HepG2 (cell line): ENCODE data around the gene POP7. TPM values are rescaled to one million over a fixed set of nuclear protein-coding genes. Genes with fewer than 3 reads are reported as not detected.
A peak's percentile ranks its signal among the peaks of the same experiment; 100 is the strongest.

Experiments used
- CBX5 ChIP-seq: sonication (generic); formaldehyde crosslinking; IDR thresholded peaks from 2 replicates; pipeline ENCODE4 v1.4.0; 2020; ENCODE audit warnings: missing genetic modification reagents, borderline replicate concordance
- CREM ChIP-seq, 2 experiments: sonication (generic) in 1 of 2; formaldehyde crosslinking in 1 of 2; IDR thresholded peaks; 2 replicates each; pipeline versions ENCODE4 v1.4.0 to v1.6.1; 2016 to 2020; ENCODE audit warnings: antibody characterized with exemption in 1 of 2, mild to moderate bottlenecking in 1 of 2, missing genetic modification reagents in 1 of 2
- CSRNP1 ChIP-seq: sonication (generic); formaldehyde crosslinking; IDR thresholded peaks from 2 replicates; pipeline ENCODE4 v1.8.1; 2023; ENCODE audit warnings: mild to moderate bottlenecking, missing genetic modification reagents
- DMAP1 ChIP-seq: IDR thresholded peaks from 2 replicates; pipeline ENCODE4 v1.6.1; 2016
- EP300 ChIP-seq, 3 experiments: sonication (generic) in 1 of 3; formaldehyde crosslinking in 1 of 3; IDR thresholded peaks; 2 replicates each; pipeline versions ENCODE4 v1.5.1 to v1.6.1; 2011 to 2020; ENCODE audit warnings: low read depth in 2 of 3, low read length in 2 of 3, borderline replicate concordance in 1 of 3, improper control_type of control experiment in 1 of 3, mild to moderate bottlenecking in 1 of 3, missing genetic modification reagents in 1 of 3, moderate library complexity in 1 of 3
- GATAD2A ChIP-seq: IDR thresholded peaks from 2 replicates; pipeline ENCODE4 v1.6.1; 2016
- ISL2 ChIP-seq: sonication (generic); formaldehyde crosslinking; IDR thresholded peaks from 2 replicates; pipeline ENCODE4 v1.5.0; 2020; ENCODE audit warnings: missing genetic modification reagents
- KDM6A ChIP-seq: IDR thresholded peaks from 2 replicates; pipeline ENCODE4 v1.6.1; 2016; ENCODE audit warnings: low read depth
- MBNL3 ChIP-seq: fragments of 250-450 bp; sonication (Bioruptor Pico); conservative IDR thresholded peaks from 2 replicates; pipeline ENCODE4 v1.8.0; 2022; ENCODE audit warnings: mild to moderate bottlenecking, inconsistent platforms
- NBN ChIP-seq: fragments of 450-650 bp; conservative IDR thresholded peaks from 2 replicates; pipeline ENCODE4 v1.6.1; 2017
- NPAS2 ChIP-seq: sonication (generic); formaldehyde crosslinking; IDR thresholded peaks from 2 replicates; pipeline ENCODE4 v1.8.0; 2022; ENCODE audit warnings: mild to moderate bottlenecking, missing genetic modification reagents, borderline replicate concordance
- NR2C2 ChIP-seq: sonication (generic); formaldehyde crosslinking; IDR thresholded peaks from 2 replicates; pipeline ENCODE4 v1.4.0; 2020; ENCODE audit warnings: missing genetic modification reagents, mild to moderate bottlenecking, moderate library complexity, borderline replicate concordance
- RXRA ChIP-seq: sonication (generic); formaldehyde crosslinking; IDR thresholded peaks from 2 replicates; pipeline ENCODE4 v1.5.1; 2020; ENCODE audit warnings: missing genetic modification reagents
- SCMH1 ChIP-seq: sonication (generic); formaldehyde crosslinking; IDR thresholded peaks from 2 replicates; pipeline ENCODE4 v1.9.0; 2021; ENCODE audit warnings: missing genetic modification reagents, mild to moderate bottlenecking, borderline replicate concordance
- SKIL ChIP-seq: sonication (generic); formaldehyde crosslinking; IDR thresholded peaks from 2 replicates; pipeline ENCODE4 v1.8.0; 2022; ENCODE audit warnings: missing genetic modification reagents, mild to moderate bottlenecking, moderate library complexity, borderline replicate concordance
- TOE1 ChIP-seq: sonication (generic); formaldehyde crosslinking; IDR thresholded peaks from 2 replicates; pipeline ENCODE4 v1.4.0; 2020; ENCODE audit warnings: mild to moderate bottlenecking, missing genetic modification reagents
- TP53 ChIP-seq: sonication (generic); formaldehyde crosslinking; conservative IDR thresholded peaks from 2 replicates; pipeline ENCODE4 v1.4.0; 2020; ENCODE audit warnings: missing genetic modification reagents
- ZBTB14 ChIP-seq: sonication (generic); formaldehyde crosslinking; IDR thresholded peaks from 2 replicates; pipeline ENCODE4 v1.4.0; 2020; ENCODE audit warnings: missing genetic modification reagents
- ZBTB42 ChIP-seq: sonication (generic); formaldehyde crosslinking; IDR thresholded peaks from 2 replicates; pipeline ENCODE4 v1.5.0; 2020; ENCODE audit warnings: mild to moderate bottlenecking, missing genetic modification reagents
- ZC3H13 ChIP-seq: sonication (generic); formaldehyde crosslinking; IDR thresholded peaks from 2 replicates; pipeline ENCODE4 v1.8.1; 2023; ENCODE audit warnings: mild to moderate bottlenecking, missing genetic modification reagents, moderate library complexity
- ZNF496 ChIP-seq: sonication (generic); formaldehyde crosslinking; IDR thresholded peaks from 2 replicates; pipeline ENCODE4 v1.8.1; 2023; ENCODE audit warnings: mild to moderate bottlenecking, moderate library complexity, missing genetic modification reagents; ENCODE audit not compliant: insufficient replicate concordance
- ZNF574 ChIP-seq: sonication (generic); formaldehyde crosslinking; IDR thresholded peaks from 2 replicates; pipeline ENCODE4 v1.4.0; 2020; ENCODE audit warnings: missing genetic modification reagents
- polyA plus RNA-seq, 8 experiments: library from polyadenylated mRNA; depleted of rRNA in 3 of 8; stranded (reverse) in 7 of 8; unstranded in 1 of 8; fragments of >200 nt; fragmentation: Illumina TruSeq in 4 of 8; extraction: Trizol in 4 of 8; gene quantifications; 2 replicates each; pipeline versions ENCODE4 v1.2.1 to v1.2.3, GENCODE V29; 2011 to 2016; ENCODE audit warnings: low read depth in 4 of 8, missing spikeins in 1 of 8, mixed read lengths in 1 of 8; ENCODE audit not compliant: insufficient read depth in 1 of 8
- total RNA-seq, 5 experiments: library from RNA; depleted of rRNA; stranded (reverse); fragments of >200 nt; fragmentation: Illumina TruSeq; extraction: Trizol; gene quantifications; 2 replicates each; pipeline ENCODE4 v1.2.3, GENCODE V29; 2016; ENCODE audit warnings: low read depth in 1 of 5

Gene POP7
- total and polyA plus RNA-seq, 2 of the 13 experiments (the other 11 are each of a cell fraction or from before 2014, with no cell fraction given), result 63.9 to 91.1 TPM

GRCh38 chr7:100719523-100720278, 13.8 kb downstream of the POP7 start (continued):
- TF ChIP-seq EP300 (IDR thresholded peaks at IDR 0.05; ENCODE audit: low read depth in 2 of 2, low read length in 2 of 2) (peak; percentile 12 to 64; a peak in 1 of 4 replicates), EP300 (CRISPR knock-in tag; IDR thresholded peaks at IDR 0.05; ENCODE audit: borderline replicate concordance) (0 out of 2 replicates have a peak, but pooled peaks have one; percentile 26), TOE1 (CRISPR knock-in tag) (no peak), NR2C2 (peak; percentile 37), NPAS2 (CRISPR knock-in tag) (no peak), ZBTB42 (CRISPR knock-in tag) (no peak), MBNL3 (CRISPR knock-in tag) (no peak), SCMH1 (CRISPR knock-in tag) (no peak), ISL2 (peak; percentile 46; the same call in 1 of the 2 replicates), DMAP1 (CRISPR knock-in tag) (no peak), CREM (IDR thresholded peaks at IDR 0.05) (peak; percentile 46; the same call in 1 of the 2 replicates), CREM (CRISPR knock-in tag; IDR thresholded peaks at IDR 0.05) (no peak), ZNF574 (CRISPR knock-in tag) (peak; percentile 41; the same call in 1 of the 2 replicates), RXRA (CRISPR knock-in tag) (peak; percentile 86), GATAD2A (CRISPR knock-in tag) (peak; percentile 44; the same call in 1 of the 2 replicates), ZBTB14 (no peak), TP53 (CRISPR knock-in tag) (no peak), SKIL (CRISPR knock-in tag) (peak; percentile 78), ZC3H13 (CRISPR knock-in tag) (peak; percentile 69; the same call in 1 of the 2 replicates), KDM6A (peak; percentile 78), ZNF496 (CRISPR knock-in tag) (no peak), NBN (no peak), CSRNP1 (CRISPR knock-in tag) (no peak), CBX5 (CRISPR knock-in tag) (no peak)
